Endothelial cell of umbilical vein (primary cell): ENCODE measurements around the gene SLC20A1. TPM values are rescaled to one million over a fixed set of nuclear protein-coding genes. Genes with fewer than 3 reads are reported as not detected.

Source experiments
- BruUV-seq: library from RNA; stranded (reverse); fragments of 400-500 nt; replicated peaks from 2 replicates; lab custom pipeline; 2021; lab: Mats Ljungman, UMichigan
- CTCF ChIA-PET: fragments of 300-600, 350-600 bp; sonication (Branson Sonifier 250); formaldehyde crosslinking; loops from one replicate; lab custom pipeline; 2021; ENCODE audit warnings: antibody characterized with exemption, inconsistent platforms; lab: Charles Lee
- POLR2A ChIA-PET: fragments of 300-600, 350-600 bp; sonication (Branson Sonifier 250); formaldehyde crosslinking; loops from one replicate; lab custom pipeline; 2021; ENCODE audit warnings: antibody characterized with exemption, inconsistent platforms; lab: Charles Lee
- DNase-seq: peaks from one replicate; pipeline ENCODE4 v3.0.0-alpha.2; 2011; ENCODE audit warnings: low read depth, low spot score
- FAIRE-seq: peaks from 2 replicates; lab custom pipeline; 2011; peaks lifted over from hg19 to GRCh38; lab: Jason Lieb, UNC
- H2AFZ ChIP-seq: 2 replicates; pipeline ENCODE4 v1.6.0; 2012; ENCODE audit warnings: low read depth, low read length, control low read depth, inconsistent platforms
- H3K27ac ChIP-seq: 2 replicates; pipeline ENCODE4 v1.5.1; 2011; ENCODE audit warnings: low read depth, mild to moderate bottlenecking, control low read depth, low read length, moderate library complexity; ENCODE audit not compliant: insufficient read depth
- H3K27me3 ChIP-seq, 2 experiments: 2 replicates each; pipeline versions ENCODE4 v1.6.0 to v1.6.1; 2011; ENCODE audit warnings: low read length in 2 of 2, mixed read lengths in 1 of 2; ENCODE audit not compliant: control insufficient read depth in 2 of 2, insufficient read depth in 2 of 2
- H3K36me3 ChIP-seq, 2 experiments: 2 replicates in 1 of 2; 3 replicates in 1 of 2; pipeline ENCODE4 v1.5.1; 2011; ENCODE audit warnings: low read length in 2 of 2, mild to moderate bottlenecking in 1 of 2, moderate library complexity in 1 of 2; ENCODE audit not compliant: control insufficient read depth in 2 of 2, insufficient read depth in 2 of 2; ENCODE audit errors: extremely low read depth in 1 of 2
- H3K4me1 ChIP-seq: 3 replicates; pipeline ENCODE4 v1.5.1; 2011; ENCODE audit warnings: mild to moderate bottlenecking, low read length; ENCODE audit not compliant: control insufficient read depth, insufficient read depth; ENCODE audit errors: extremely low read depth
- H3K4me2 ChIP-seq: 2 replicates; pipeline ENCODE4 v1.6.1; 2011; ENCODE audit warnings: low read length, control low read depth, mixed read lengths; ENCODE audit not compliant: insufficient read depth
- H3K4me3 ChIP-seq, 3 experiments: fragments of 200-600 bp in 1 of 3; sonication (generic), shearing (Covaris generic) in 1 of 3; replicated peaks in 1 of 3; 2 replicates each; pipeline ENCODE4 v1.5.1; 2011 to 2016; ENCODE audit warnings: control low read depth in 3 of 3, low read length in 3 of 3, mild to moderate bottlenecking in 2 of 3, inconsistent platforms in 1 of 3, low read depth in 1 of 3, moderate library complexity in 1 of 3; ENCODE audit not compliant: insufficient read depth in 1 of 3
- H3K79me2 ChIP-seq: 2 replicates; pipeline ENCODE4 v1.6.0; 2012; ENCODE audit warnings: low read length, inconsistent platforms; ENCODE audit not compliant: control insufficient read depth, insufficient read depth
- H3K9ac ChIP-seq: replicated peaks from 2 replicates; pipeline ENCODE3; 2011; ENCODE audit warnings: low read length, control low read depth; ENCODE audit not compliant: insufficient read depth; ENCODE audit errors: extremely low read depth
- H3K9me1 ChIP-seq: replicated peaks from 3 replicates; pipeline ENCODE4 v1.6.0; 2011; ENCODE audit warnings: mild to moderate bottlenecking, low read length; ENCODE audit not compliant: control insufficient read depth, insufficient read depth; ENCODE audit errors: extremely low read depth
- H3K9me3 ChIP-seq: replicated peaks from 2 replicates; pipeline ENCODE4 v1.5.1; 2012; ENCODE audit warnings: low read length, inconsistent platforms; ENCODE audit not compliant: control insufficient read depth, insufficient read depth
- H4K20me1 ChIP-seq: replicated peaks from 2 replicates; pipeline ENCODE3; 2011; ENCODE audit warnings: mild to moderate bottlenecking, low read length; ENCODE audit not compliant: control insufficient read depth, insufficient read depth; ENCODE audit errors: extremely low read depth
- EZH2 ChIP-seq: IDR thresholded peaks from 2 replicates; pipeline ENCODE4 v1.6.1; 2012; ENCODE audit warnings: borderline replicate concordance, low read depth, mild to moderate bottlenecking, moderate library complexity, low read length, inconsistent platforms; ENCODE audit not compliant: severe bottlenecking
- FOS ChIP-seq: IDR thresholded peaks from 2 replicates; pipeline ENCODE4 v1.6.1; 2011; ENCODE audit warnings: mild to moderate bottlenecking, low read length, moderate library complexity, borderline replicate concordance; ENCODE audit not compliant: insufficient read depth
- GATA2 ChIP-seq: IDR thresholded peaks from 2 replicates; pipeline ENCODE4 v1.7.0; 2011; ENCODE audit warnings: low read depth, mild to moderate bottlenecking, moderate library complexity, mixed read lengths, low read length; ENCODE audit not compliant: insufficient read length, insufficient read depth
- JUN ChIP-seq: IDR thresholded peaks from 2 replicates; pipeline ENCODE4 v1.6.1; 2011; ENCODE audit warnings: borderline replicate concordance, low read depth; ENCODE audit not compliant: insufficient read length, insufficient read depth
- MYC ChIP-seq: IDR thresholded peaks from one replicate; pipeline ENCODE4 v1.6.1; 2011; ENCODE audit warnings: mild to moderate bottlenecking, low read depth, low read length
- POLR2A ChIP-seq: IDR thresholded peaks from 2 replicates; pipeline ENCODE4 v1.6.1; 2012; ENCODE audit warnings: low read depth, mild to moderate bottlenecking, control low read depth, low read length
- POLR2AphosphoS5 ChIP-seq: IDR thresholded peaks from 2 replicates; pipeline ENCODE4 v1.6.1; 2012; ENCODE audit warnings: low read depth, mild to moderate bottlenecking, control low read depth, low read length, moderate library complexity; ENCODE audit not compliant: insufficient read depth
- dilution Hi-C: fragments of 300-500 bp; cut with MboI; formaldehyde crosslinking; loops from one replicate; pipeline ENCODE4 v1.15.0; 2019; ENCODE audit warnings: low sequenced_read_pairs; ENCODE audit not compliant: extremely low pct_ligation_motif_present
- intact Hi-C: fragments of 100-400 bp; cut with micrococcal nuclease; formaldehyde crosslinking; loops from one replicate; pipeline ENCODE4 v1.10.0; 2022
- polyA plus RNA-seq, 4 experiments: library from polyadenylated mRNA; depleted of rRNA in 3 of 4; stranded (reverse) in 3 of 4; unstranded in 1 of 4; fragments of >200 nt; gene quantifications; 2 replicates each; pipeline versions ENCODE4 v1.2.1 to v1.2.3, GENCODE V29; 2011 to 2012; ENCODE audit warnings: missing spikeins in 1 of 4
- total RNA-seq: library from RNA; stranded (reverse); gene quantifications from 2 replicates; pipeline ENCODE4 v1.2.3, GENCODE V29; 2021
- TF ChIP-seq, protein P1 (sequence below): IDR thresholded peaks from 2 replicates; pipeline ENCODE4 v1.6.1; 2011; ENCODE audit not compliant: insufficient read depth, insufficient read length
- TF ChIP-seq, protein P2 (sequence below), 2 donors: IDR thresholded peaks; 1 replicate in 1 of 2; 2 replicates in 1 of 2; pipeline ENCODE4 v1.5.1; 2011; ENCODE audit warnings: low read length in 2 of 2, mild to moderate bottlenecking in 2 of 2, moderate library complexity in 2 of 2, control low read depth in 1 of 2, inconsistent platforms in 1 of 2, low read depth in 1 of 2; ENCODE audit not compliant: insufficient read depth in 1 of 2; ENCODE audit errors: extremely low read depth in 1 of 2

SLC20A1 gene
- total and polyA plus RNA-seq, 2 donors (not counting 3 experiments of a cell fraction or from before 2014, with no cell fraction given) = 52.7 to 149 TPM

DNA sequence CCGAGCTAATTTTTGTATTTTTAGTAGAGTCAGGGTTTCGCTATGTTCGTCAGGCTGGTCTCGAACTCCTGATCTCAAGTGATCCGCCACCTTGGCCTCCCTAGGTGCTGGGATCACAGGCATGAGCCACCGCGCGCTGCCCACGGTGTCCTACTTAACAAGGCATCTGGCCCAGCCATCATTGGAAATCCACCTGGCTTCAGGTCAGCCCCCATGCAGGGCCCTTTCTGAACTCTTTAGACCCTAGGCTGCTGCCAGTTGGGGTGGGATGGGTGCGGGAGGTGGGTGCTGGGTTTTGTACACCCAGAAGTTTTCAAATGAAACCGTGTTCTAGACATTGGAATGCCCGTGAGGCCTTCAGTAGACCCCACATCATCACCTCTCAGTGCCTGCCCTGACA lies 48.4 kb downstream of the SLC20A1 start:
- Histone ChIP-seq H3K4me1 (peaks cover 27% of the 10 kb centered on the region), H3K36me3 (no peaks in the 10 kb centered on the region), H4K20me1 (no peaks in the 10 kb centered on the region), H3K9me1 (no peaks in the 10 kb centered on the region), H3K9me3 (no peaks in the 10 kb centered on the region), H3K27ac (no peak overlapping the region), H3K27me3 (no peaks in the 10 kb centered on the region), H2AFZ (no peak overlapping the region), H3K4me2 (no peak overlapping the region), H3K4me3 (no peak overlapping the region), H3K9ac (no peak overlapping the region), H3K79me2 (no peaks in the 10 kb centered on the region)
- intact Hi-C loops = loop anchor here (5.0 kb wide), 1 partner anchor 118 kb away; no protein-coding TSS in a partner anchor
- BruUV-seq = no TSS peak
- FAIRE-seq (no peak), DNase-seq (no peak)
- dilution Hi-C loops = no loop called here
- TF ChIP-seq FOS (no peak), POLR2AphosphoS5 (no peak), JUN (no peak), MYC (no peak), EZH2 (no peak), POLR2A (no peak), GATA2 (no peak)
- TF ChIP-seq, protein P1, sequence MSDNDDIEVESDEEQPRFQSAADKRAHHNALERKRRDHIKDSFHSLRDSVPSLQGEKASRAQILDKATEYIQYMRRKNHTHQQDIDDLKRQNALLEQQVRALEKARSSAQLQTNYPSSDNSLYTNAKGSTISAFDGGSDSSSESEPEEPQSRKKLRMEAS = no peak
- TF ChIP-seq, protein P2, sequence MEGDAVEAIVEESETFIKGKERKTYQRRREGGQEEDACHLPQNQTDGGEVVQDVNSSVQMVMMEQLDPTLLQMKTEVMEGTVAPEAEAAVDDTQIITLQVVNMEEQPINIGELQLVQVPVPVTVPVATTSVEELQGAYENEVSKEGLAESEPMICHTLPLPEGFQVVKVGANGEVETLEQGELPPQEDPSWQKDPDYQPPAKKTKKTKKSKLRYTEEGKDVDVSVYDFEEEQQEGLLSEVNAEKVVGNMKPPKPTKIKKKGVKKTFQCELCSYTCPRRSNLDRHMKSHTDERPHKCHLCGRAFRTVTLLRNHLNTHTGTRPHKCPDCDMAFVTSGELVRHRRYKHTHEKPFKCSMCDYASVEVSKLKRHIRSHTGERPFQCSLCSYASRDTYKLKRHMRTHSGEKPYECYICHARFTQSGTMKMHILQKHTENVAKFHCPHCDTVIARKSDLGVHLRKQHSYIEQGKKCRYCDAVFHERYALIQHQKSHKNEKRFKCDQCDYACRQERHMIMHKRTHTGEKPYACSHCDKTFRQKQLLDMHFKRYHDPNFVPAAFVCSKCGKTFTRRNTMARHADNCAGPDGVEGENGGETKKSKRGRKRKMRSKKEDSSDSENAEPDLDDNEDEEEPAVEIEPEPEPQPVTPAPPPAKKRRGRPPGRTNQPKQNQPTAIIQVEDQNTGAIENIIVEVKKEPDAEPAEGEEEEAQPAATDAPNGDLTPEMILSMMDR (IDR thresholded peaks at IDR 0.05; ENCODE audit: extremely low read depth in 1 of 2, insufficient read depth in 1 of 2, low read depth in 1 of 2, low read length in 2 of 2) = no peak
- ChIA-PET POLR2A (no interaction called here), CTCF (interaction anchor here (0.8 to 3.5 kb wide), 4 partner anchors 9 to 68 kb away, joined by 3 to 16 read pairs (median 4); no protein-coding TSS in a partner anchor)
